Pancreas (tissue), 10 donors: ENCODE measurements around the gene ADK. TPM values are rescaled to one million over a fixed set of nuclear protein-coding genes. Genes with fewer than 3 reads are reported as not detected.
"Not testable (repeated sequence)": the region's sequence is repeated elsewhere in the genome, so short reads cannot be mapped to it uniquely, and the experiment has no call there.

Experiments
- ATAC-seq, 4 donors: fragments of 200-7000 bp; cut with Tn5 transposase; one replicate each; pipeline versions ENCODE4 v1.8.0 to v1.9.1; 2020; ENCODE audit warnings: mild to moderate bottlenecking in 4 of 4, moderate library complexity in 4 of 4
- DNase-seq, 6 donors: peaks; one replicate each; pipeline ENCODE4 v3.0.0-alpha.2; 2020
- FAIRE-seq: peaks from 2 replicates; lab custom pipeline; 2012; peaks lifted over from hg19 to GRCh38; lab: Jason Lieb, UNC
- H3K27ac ChIP-seq, 4 donors: fragments of 200-600 bp; sonication (generic); 1 replicate in 3 of 4; 2 replicates in 1 of 4; pipeline versions ENCODE4 v1.5.0 to v1.8.0; 2020
- H3K27me3 ChIP-seq, 4 donors: fragments of 200-600 bp; one replicate each; pipeline ENCODE4 v1.8.0; 2021
- H3K36me3 ChIP-seq, 3 donors: fragments of 200-600 bp; sonication (generic) in 1 of 3; one replicate each; pipeline versions ENCODE4 v1.5.0 to v1.8.0; 2020 to 2021
- H3K4me1 ChIP-seq, 3 donors: fragments of 200-600 bp; one replicate each; pipeline ENCODE4 v1.8.0; 2021
- H3K4me3 ChIP-seq, 4 donors: fragments of 200-600 bp; sonication (generic) in 2 of 4; one replicate each; pipeline versions ENCODE4 v1.5.0 to v1.8.0; 2020 to 2021
- H3K9me3 ChIP-seq, 4 donors: fragments of 200-600 bp; one replicate each; pipeline ENCODE4 v1.8.0; 2021
- WGBS, 2 donors: extraction: QIAGEN DNeasy Blood & Tissue Kit; methylation state at CpG; one replicate each; pipeline ENCODE4 v1.1.7; 2013; 5-methylcytosine and 5-hydroxymethylcytosine counted together
- intact Hi-C, 3 donors: fragments of 100-400 bp; cut with DNase I; formaldehyde crosslinking; loops; one replicate each; pipeline versions ENCODE4 v1.11.1 to v1.14.2; 2022
- polyA plus RNA-seq, 2 donors: library from polyadenylated mRNA; stranded (reverse); fragments of 200-250 nt; gene quantifications; one replicate each; pipeline ENCODE4 v1.2.3, GENCODE V29; 2013
- total RNA-seq, 6 donors: library from RNA; stranded (reverse); fragmentation: NEBNext Ultra II Directional in 4 of 6; extraction: Animal tissue kit (Norgen Biotek cat#: 25700) in 4 of 6; gene quantifications; one replicate each; pipeline versions ENCODE4 v1.2.1 to v1.2.4, GENCODE V29; 2021 to 2023
- TF ChIP-seq, protein P1 (sequence below), 4 donors: fragments of 200-600 bp; sonication (generic) in 3 of 4; IDR thresholded peaks; one replicate each; pipeline versions ENCODE4 v1.5.0 to v1.8.0; 2021; ENCODE audit warnings: antibody characterized with exemption in 4 of 4
- donor health status: healthy with polysubstance abuse.
- donor health status: DM: no; HTN: no; CAD: no; lungs with moderate emphysema.
- donor health status: DM: no; HTN: no; CAD: no.
- donor health status: control.
- donor health status: control.
- donor health status: Bipolar disorder and iron deficiency.
- donor health status: DM: yes; HTN: yes; CAD: no.
- donor health status: DM: no; HTN: no; CAD: no.
- donor health status: DM: no; HTN: no; CAD: no.
- donor health status: DM: yes; HTN: yes; CAD: no.

ADK gene
- total and polyA plus RNA-seq, 8 donors = 6.5 to 17.3 (median 13.4) TPM

GRCh38 chr10:74558403-74558802 lies 407.4 kb downstream of the ADK start:
- 93 to 96% methylated on average over 3 of the region's 3 CpGs for WGBS, 2 donors
- H3K4me1 ChIP-seq = no peaks in the 10 kb centered on the region
- ATAC-seq = no peak
- no peak for DNase-seq
- no peak overlapping the region for H3K27ac ChIP-seq
- H3K27me3 ChIP-seq = no peaks in the 10 kb centered on the region
- H3K9me3 ChIP-seq = no peaks in the 10 kb centered on the region
- FAIRE-seq = no peak
- intact Hi-C loops = no loop called here
- no peaks in the 10 kb centered on the region for H3K36me3 ChIP-seq
- TF ChIP-seq, protein P1, sequence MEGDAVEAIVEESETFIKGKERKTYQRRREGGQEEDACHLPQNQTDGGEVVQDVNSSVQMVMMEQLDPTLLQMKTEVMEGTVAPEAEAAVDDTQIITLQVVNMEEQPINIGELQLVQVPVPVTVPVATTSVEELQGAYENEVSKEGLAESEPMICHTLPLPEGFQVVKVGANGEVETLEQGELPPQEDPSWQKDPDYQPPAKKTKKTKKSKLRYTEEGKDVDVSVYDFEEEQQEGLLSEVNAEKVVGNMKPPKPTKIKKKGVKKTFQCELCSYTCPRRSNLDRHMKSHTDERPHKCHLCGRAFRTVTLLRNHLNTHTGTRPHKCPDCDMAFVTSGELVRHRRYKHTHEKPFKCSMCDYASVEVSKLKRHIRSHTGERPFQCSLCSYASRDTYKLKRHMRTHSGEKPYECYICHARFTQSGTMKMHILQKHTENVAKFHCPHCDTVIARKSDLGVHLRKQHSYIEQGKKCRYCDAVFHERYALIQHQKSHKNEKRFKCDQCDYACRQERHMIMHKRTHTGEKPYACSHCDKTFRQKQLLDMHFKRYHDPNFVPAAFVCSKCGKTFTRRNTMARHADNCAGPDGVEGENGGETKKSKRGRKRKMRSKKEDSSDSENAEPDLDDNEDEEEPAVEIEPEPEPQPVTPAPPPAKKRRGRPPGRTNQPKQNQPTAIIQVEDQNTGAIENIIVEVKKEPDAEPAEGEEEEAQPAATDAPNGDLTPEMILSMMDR (IDR thresholded peaks at IDR 0.05) = no peak
- H3K4me3 ChIP-seq = no peak overlapping the region

- H3K36me3 ChIP-seq = no peaks in the 10 kb centered on the region
- FAIRE-seq (no peak), DNase-seq (no peak), ATAC-seq (no peak)
- H3K4me3 ChIP-seq = no peak overlapping the region
- TF ChIP-seq, protein P1 (IDR thresholded peaks at IDR 0.05) = no peak
- no peak overlapping the region for H3K27ac ChIP-seq
- no peaks in the 10 kb centered on the region for H3K4me1 ChIP-seq
- WGBS, 2 donors = 96 to 100% methylated on average over 3 of the region's 3 CpGs
- no peaks in the 10 kb centered on the region for H3K9me3 ChIP-seq
- no peaks in the 10 kb centered on the region for H3K27me3 ChIP-seq
- intact Hi-C loops = no loop called here
Measured at GRCh38 chr10:74558897-74559296, 407.9 kb downstream of the ADK start.

DNA sequence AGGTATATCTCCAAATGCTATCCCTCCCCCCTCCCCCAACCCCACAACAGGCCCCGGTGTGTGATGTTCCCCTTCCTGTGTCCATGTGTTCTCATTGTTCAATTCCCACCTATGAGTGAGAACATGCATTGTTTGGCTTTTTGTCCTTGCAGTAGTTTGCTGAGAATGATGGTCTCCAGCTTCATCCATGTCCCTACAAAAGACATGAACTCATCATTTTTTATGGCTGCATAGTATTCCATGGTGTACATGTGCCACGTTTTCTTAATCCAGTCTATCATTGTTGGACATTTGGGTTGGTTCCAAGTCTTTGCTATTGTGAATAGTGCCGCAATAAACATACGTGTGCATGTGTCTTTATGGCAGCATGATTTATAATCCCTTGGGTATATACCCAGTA lies 417.9 kb downstream of the ADK start:
- intact Hi-C loops, H3K9me3 ChIP-seq, H3K4me3 ChIP-seq, H3K27me3 ChIP-seq, H3K27ac ChIP-seq, FAIRE-seq, ATAC-seq, H3K36me3 ChIP-seq, H3K4me1 ChIP-seq, DNase-seq: not testable (repeated sequence)
- 83 to 86% methylated on average over 2 to 4 of the region's 4 CpGs for WGBS, 2 donors

GRCh38 chr10:74573497-74573896 lies 422.5 kb downstream of the ADK start:
- DNase-seq, FAIRE-seq, intact Hi-C loops, H3K36me3 ChIP-seq, H3K27me3 ChIP-seq, H3K27ac ChIP-seq, H3K9me3 ChIP-seq, H3K4me1 ChIP-seq, H3K4me3 ChIP-seq, ATAC-seq: not testable (repeated sequence)
- whole genome bisulfite sequencing, 2 donors = 96 to 99% methylated on average over 9 to 12 of the region's 12 CpGs

- WGBS, 2 donors = 95 to 98% methylated on average over 3 of the region's 3 CpGs
- no peak for FAIRE-seq
- TF ChIP-seq, protein P1 (IDR thresholded peaks at IDR 0.05) = no peak
- H3K4me1 ChIP-seq = no peaks in the 10 kb centered on the region
- no peaks in the 10 kb centered on the region for H3K9me3 ChIP-seq
- intact Hi-C loops = no loop called here
- H3K27me3 ChIP-seq = no peaks in the 10 kb centered on the region
- no peaks in the 10 kb centered on the region for H3K36me3 ChIP-seq
- no peak overlapping the region for H3K27ac ChIP-seq
- DNase-seq = no peak
- ATAC-seq = no peak
- no peak overlapping the region for H3K4me3 ChIP-seq
Measured at GRCh38 chr10:74575191-74575720, 424.2 kb downstream of the ADK start.

GRCh38 chr10:74575912-74576311 lies 424.9 kb downstream of the ADK start:
- H3K27me3 ChIP-seq = no peaks in the 10 kb centered on the region
- H3K4me3 ChIP-seq = no peak overlapping the region
- H3K27ac ChIP-seq = no peak overlapping the region
- H3K36me3 ChIP-seq = no peaks in the 10 kb centered on the region
- H3K9me3 ChIP-seq = no peaks in the 10 kb centered on the region
- DNase-seq = no peak
- no peak for FAIRE-seq
- H3K4me1 ChIP-seq = no peaks in the 10 kb centered on the region
- intact Hi-C loops = no loop called here
- 96 to 98% methylated on average over 1 of the region's 1 CpG for WGBS, 2 donors
- TF ChIP-seq, protein P1 (IDR thresholded peaks at IDR 0.05) = no peak
- ATAC-seq = no peak
